ENCODE measurements around the gene GARS1. TPM values are rescaled to one million over a fixed set of nuclear protein-coding genes. Genes with fewer than 3 reads are reported as not detected.

Gene GARS1
- total RNA-seq, 1 donor from 2014 or later = 42.3 TPM

DNA sequence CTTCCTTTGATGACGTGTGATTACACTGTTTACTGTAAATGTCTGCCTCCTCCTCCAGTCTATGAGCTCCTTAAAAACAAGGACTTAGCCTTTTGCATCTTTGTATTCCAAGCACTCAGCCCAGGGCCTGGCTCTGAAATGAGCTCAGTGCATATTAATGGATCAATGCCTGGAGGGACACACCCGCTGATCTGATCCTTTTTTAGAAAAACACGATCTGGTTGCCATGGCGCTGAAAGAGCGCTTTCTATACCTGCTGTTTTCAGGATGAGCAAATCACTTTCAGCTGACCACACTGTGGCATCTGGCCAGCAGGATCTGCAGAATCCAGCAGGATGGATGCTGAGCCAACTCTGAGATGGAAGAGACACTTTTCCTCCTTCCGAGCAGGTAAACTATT lies 37.8 kb upstream of the GARS1 start:
- DNase-seq = no peak
- Histone ChIP-seq H3K27ac (replicated peaks) (no peak overlapping the region), H3K27me3 (ENCODE audit: low read depth) (no peaks in the 10 kb centered on the region), H3K9me3 (replicated peaks) (no peaks in the 10 kb centered on the region), H3K36me3 (peaks cover 28% of the 10 kb centered on the region), H3K4me3 (no peak overlapping the region), H3K4me1 (no peaks in the 10 kb centered on the region)
- TF ChIP-seq, protein P1, sequence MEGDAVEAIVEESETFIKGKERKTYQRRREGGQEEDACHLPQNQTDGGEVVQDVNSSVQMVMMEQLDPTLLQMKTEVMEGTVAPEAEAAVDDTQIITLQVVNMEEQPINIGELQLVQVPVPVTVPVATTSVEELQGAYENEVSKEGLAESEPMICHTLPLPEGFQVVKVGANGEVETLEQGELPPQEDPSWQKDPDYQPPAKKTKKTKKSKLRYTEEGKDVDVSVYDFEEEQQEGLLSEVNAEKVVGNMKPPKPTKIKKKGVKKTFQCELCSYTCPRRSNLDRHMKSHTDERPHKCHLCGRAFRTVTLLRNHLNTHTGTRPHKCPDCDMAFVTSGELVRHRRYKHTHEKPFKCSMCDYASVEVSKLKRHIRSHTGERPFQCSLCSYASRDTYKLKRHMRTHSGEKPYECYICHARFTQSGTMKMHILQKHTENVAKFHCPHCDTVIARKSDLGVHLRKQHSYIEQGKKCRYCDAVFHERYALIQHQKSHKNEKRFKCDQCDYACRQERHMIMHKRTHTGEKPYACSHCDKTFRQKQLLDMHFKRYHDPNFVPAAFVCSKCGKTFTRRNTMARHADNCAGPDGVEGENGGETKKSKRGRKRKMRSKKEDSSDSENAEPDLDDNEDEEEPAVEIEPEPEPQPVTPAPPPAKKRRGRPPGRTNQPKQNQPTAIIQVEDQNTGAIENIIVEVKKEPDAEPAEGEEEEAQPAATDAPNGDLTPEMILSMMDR (IDR thresholded peaks at IDR 0.05; ENCODE audit: borderline replicate concordance) = no peak
- intact Hi-C loops (cut with micrococcal nuclease) = no loop called here

DNA sequence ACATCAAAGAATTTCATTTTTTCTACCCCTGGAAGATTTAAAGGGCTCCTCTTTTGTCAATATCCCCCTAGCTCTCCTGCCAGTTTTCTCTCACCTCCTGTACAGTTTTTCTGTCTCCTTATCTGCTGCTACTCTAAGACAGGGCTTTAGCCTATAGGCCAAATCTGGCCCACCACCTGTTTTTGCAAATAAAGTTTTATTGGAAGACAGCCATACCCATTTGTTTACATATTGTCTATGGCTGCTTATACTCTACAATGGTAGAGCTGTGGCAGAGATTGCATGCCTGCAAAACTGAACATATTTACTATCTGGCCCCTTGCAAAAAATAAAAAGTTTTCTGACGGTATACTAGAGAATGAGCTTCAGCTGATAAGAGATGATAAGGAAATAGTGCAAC lies 37.4 kb upstream of the GARS1 start:
- Histone ChIP-seq H3K36me3 (peaks cover 28% of the 10 kb centered on the region), H3K4me3 (no peak overlapping the region), H3K4me1 (peaks cover 3% of the 10 kb centered on the region), H3K27me3 (ENCODE audit: low read depth) (no peaks in the 10 kb centered on the region), H3K9me3 (replicated peaks) (no peaks in the 10 kb centered on the region), H3K27ac (replicated peaks) (no peak overlapping the region)
- intact Hi-C loops (cut with micrococcal nuclease) = no loop called here
- TF ChIP-seq, protein P1 (IDR thresholded peaks at IDR 0.05; ENCODE audit: borderline replicate concordance) = no peak
- DNase-seq = no peak

DNA sequence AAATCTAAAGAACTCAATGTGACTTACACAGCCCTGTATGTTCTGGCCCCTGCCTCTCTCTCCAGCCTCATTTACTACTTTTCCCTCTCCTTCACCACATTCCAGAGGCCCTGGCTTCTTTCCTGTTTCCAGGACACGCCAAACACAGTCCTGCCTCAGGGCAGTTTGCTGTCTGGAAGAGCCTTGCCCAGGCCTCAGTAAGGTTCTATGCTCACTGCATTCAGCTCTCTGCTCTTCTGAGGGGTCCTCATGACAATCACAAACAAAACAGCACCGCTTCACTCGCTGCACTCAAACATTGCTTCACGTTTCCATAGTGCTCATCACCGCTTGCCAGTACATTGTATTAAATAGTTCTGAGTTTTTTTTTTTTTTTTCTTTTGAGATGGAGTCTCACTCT lies 35.1 kb upstream of the GARS1 start:
- H3K36me3 ChIP-seq = peaks cover 43% of the 10 kb centered on the region
- no peaks in the 10 kb centered on the region for H3K27me3 ChIP-seq (ENCODE audit: low read depth)
- H3K9me3 ChIP-seq (replicated peaks) = no peaks in the 10 kb centered on the region
- no peak overlapping the region for H3K4me3 ChIP-seq
- TF ChIP-seq, protein P1 (IDR thresholded peaks at IDR 0.05; ENCODE audit: borderline replicate concordance) = no peak
- peaks cover 15% of the 10 kb centered on the region for H3K4me1 ChIP-seq
- no peak for DNase-seq
- intact Hi-C loops (cut with micrococcal nuclease) = loop anchor here (10.0 kb wide), 2 partner anchors 45 to 285 kb away; no protein-coding TSS in a partner anchor
- H3K27ac ChIP-seq (replicated peaks) = no peak overlapping the region

DNA sequence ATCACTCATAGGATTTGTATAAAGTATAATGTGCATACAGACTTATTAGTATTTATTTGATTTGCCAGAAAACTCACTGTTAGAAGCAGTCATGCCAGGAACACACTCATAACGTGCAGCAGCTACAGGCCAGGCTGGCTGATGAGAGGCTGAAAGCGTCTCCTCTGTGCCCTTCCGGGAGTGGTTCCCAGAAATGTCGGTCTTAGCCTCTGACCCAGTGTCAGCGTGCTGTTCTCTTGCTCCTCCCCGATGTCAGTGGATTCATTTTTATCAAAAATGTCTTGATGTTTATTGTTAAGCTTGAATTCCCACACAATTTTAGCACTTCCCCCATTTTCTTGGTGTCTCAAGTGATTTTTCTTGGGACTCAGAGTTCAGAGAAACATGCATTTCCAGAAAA lies 33.3 kb upstream of the GARS1 start:
- intact Hi-C loops (cut with micrococcal nuclease) = loop anchor here (10.0 kb wide), 2 partner anchors 47 to 287 kb away; no protein-coding TSS in a partner anchor
- Histone ChIP-seq H3K9me3 (replicated peaks) (no peaks in the 10 kb centered on the region), H3K27ac (replicated peaks) (no peak overlapping the region), H3K27me3 (ENCODE audit: low read depth) (no peaks in the 10 kb centered on the region), H3K4me1 (peaks cover 15% of the 10 kb centered on the region), H3K4me3 (no peak overlapping the region), H3K36me3 (peaks cover 44% of the 10 kb centered on the region)
- TF ChIP-seq, protein P1 (IDR thresholded peaks at IDR 0.05; ENCODE audit: borderline replicate concordance) = no peak
- no peak for DNase-seq

DNA sequence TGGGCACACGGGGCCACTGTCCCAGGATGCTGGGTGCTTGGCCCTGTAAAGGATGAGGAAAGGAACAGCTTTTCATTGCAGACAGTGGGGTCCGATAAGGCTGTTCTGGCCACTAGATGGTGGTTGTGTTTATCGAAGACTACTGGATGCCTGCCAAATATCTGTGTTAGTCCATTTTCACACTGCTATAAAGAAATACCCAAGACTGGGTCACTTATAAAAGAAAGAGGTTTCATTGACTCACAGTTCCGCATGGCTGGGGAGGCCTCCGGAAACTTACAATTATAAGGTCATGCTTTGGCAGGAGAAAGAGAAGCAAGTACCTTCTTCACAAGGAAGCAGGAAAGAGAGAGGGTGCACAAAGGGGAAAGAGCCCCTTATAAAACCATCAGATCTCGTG lies 32.2 kb upstream of the GARS1 start:
- Histone ChIP-seq H3K27ac (replicated peaks) (peak overlapping the region; percentile 36), H3K36me3 (peaks cover 47% of the 10 kb centered on the region), H3K27me3 (ENCODE audit: low read depth) (no peaks in the 10 kb centered on the region), H3K9me3 (replicated peaks) (no peaks in the 10 kb centered on the region), H3K4me1 (peaks cover 15% of the 10 kb centered on the region), H3K4me3 (no peak overlapping the region)
- TF ChIP-seq, protein P1 (IDR thresholded peaks at IDR 0.05; ENCODE audit: borderline replicate concordance) = no peak
- DNase-seq = no peak
- intact Hi-C loops (cut with micrococcal nuclease) = loop anchor here (10.0 kb wide), 2 partner anchors 48 to 288 kb away; no protein-coding TSS in a partner anchor

Measured in left ventricle myocardium inferior (tissue), 1 donor.